GM12878 (cell line): ENCODE results near the gene NPLOC4. TPM values are rescaled to one million over a fixed set of nuclear protein-coding genes. Genes with fewer than 3 reads are reported as not detected.
"Not testable (repeated sequence)": the region's sequence is repeated elsewhere in the genome, so short reads cannot be mapped to it uniquely, and the experiment has no call there.

Experiments
- ATAC-seq: fragments of 200-7000 bp; cut with Tn5 transposase; 3 replicates; pipeline ENCODE4 v1.9.1; 2020; ENCODE audit warnings: mild to moderate bottlenecking, moderate library complexity
- BruUV-seq: library from RNA; stranded (reverse); fragments of 400-500 nt; replicated peaks from 2 replicates; lab custom pipeline; 2021; lab: Mats Ljungman, UMichigan
- CTCF ChIA-PET: fragments of 300-600 bp; sonication (Branson Sonifier 250); formaldehyde crosslinking; extraction: SDS; loops from one replicate; lab custom pipeline; 2021; ENCODE audit warnings: inconsistent platforms; lab: Yijun Ruan, JAX
- POLR2A ChIA-PET: fragments of 350-600 bp; formaldehyde crosslinking; extraction: SDS; loops from one replicate; lab custom pipeline; 2021; ENCODE audit warnings: inconsistent platforms; lab: Charles Lee
- RAD21 ChIA-PET: fragments of 300-600 bp; sonication (Branson Sonifier 250); formaldehyde crosslinking; loops from one replicate; lab custom pipeline; 2023; ENCODE audit warnings: antibody characterized with exemption; ENCODE audit not compliant: unreplicated experiment; lab: Charles Lee
- SMC1A ChIA-PET: fragments of 300-600 bp; sonication (Branson Sonifier 250); formaldehyde crosslinking; loops from one replicate; lab custom pipeline; 2023; ENCODE audit not compliant: unreplicated experiment, uncharacterized antibody; lab: Charles Lee
- DNase-seq: peaks from one replicate; pipeline ENCODE4 v3.0.0-alpha.2; 2011; ENCODE audit warnings: low read depth, low spot score
- FAIRE-seq: peaks from 3 replicates; lab custom pipeline; 2011; peaks lifted over from hg19 to GRCh38; lab: Jason Lieb, UNC
- H2AFZ ChIP-seq: 2 replicates; pipeline ENCODE4 v1.6.0; 2011; ENCODE audit warnings: low read depth, low read length, control low read depth; ENCODE audit not compliant: control insufficient read depth
- H3K27ac ChIP-seq: 2 replicates; pipeline ENCODE4 v1.5.1; 2011; ENCODE audit warnings: control low read depth; ENCODE audit not compliant: control insufficient read depth, insufficient read depth
- H3K27me3 ChIP-seq, 2 experiments: replicated peaks in 1 of 2; 2 replicates each; pipeline versions ENCODE4 v1.6.0 to v1.6.1; 2011; ENCODE audit warnings: low read length in 1 of 2; ENCODE audit not compliant: control insufficient read depth in 2 of 2, insufficient read depth in 2 of 2
- H3K36me3 ChIP-seq, 2 experiments: 2 replicates each; pipeline ENCODE4 v1.5.1; 2011; ENCODE audit warnings: low read length in 1 of 2; ENCODE audit not compliant: control insufficient read depth in 2 of 2, insufficient read depth in 2 of 2
- H3K4me1 ChIP-seq: 2 replicates; pipeline ENCODE4 v1.6.1; 2011; ENCODE audit warnings: mild to moderate bottlenecking, low read length, moderate library complexity, mixed read lengths; ENCODE audit not compliant: control insufficient read depth, insufficient read depth
- H3K4me2 ChIP-seq: 2 replicates; pipeline ENCODE4 v1.6.0; 2011; ENCODE audit warnings: control low read depth; ENCODE audit not compliant: control insufficient read depth, insufficient read depth
- H3K4me3 ChIP-seq: fragments of 200-600 bp; sonication (generic); 2 replicates; pipeline ENCODE4 v1.5.1; 2016
- H3K79me2 ChIP-seq: 2 replicates; pipeline ENCODE4 v1.6.0; 2011; ENCODE audit warnings: low read length; ENCODE audit not compliant: control insufficient read depth, insufficient read depth
- H3K9ac ChIP-seq: 2 replicates; pipeline ENCODE4 v1.8.0; 2011; ENCODE audit warnings: low read length, control low read depth, mixed read lengths; ENCODE audit not compliant: control insufficient read depth, insufficient read depth
- H3K9me3 ChIP-seq: replicated peaks from 3 replicates; pipeline ENCODE4 v1.5.1; 2011; ENCODE audit warnings: mild to moderate bottlenecking, low read length; ENCODE audit not compliant: control insufficient read depth, insufficient read depth
- H4K20me1 ChIP-seq: 2 replicates; pipeline ENCODE4 v1.6.0; 2011; ENCODE audit not compliant: control insufficient read depth, insufficient read depth
- E2F8 ChIP-seq: fragments of 450-650 bp; IDR thresholded peaks from 2 replicates; pipeline ENCODE4 v1.6.1; 2018; ENCODE audit warnings: mild to moderate bottlenecking, low read depth, moderate library complexity; ENCODE audit not compliant: partially characterized antibody
- FOXM1 ChIP-seq: IDR thresholded peaks from 2 replicates; pipeline ENCODE4 v1.6.1; 2012; ENCODE audit warnings: low read depth, mild to moderate bottlenecking, inconsistent platforms, low read length, moderate library complexity
- MYC ChIP-seq: IDR thresholded peaks from 2 replicates; pipeline ENCODE4 v1.6.1; 2011; ENCODE audit warnings: mild to moderate bottlenecking, low read length, moderate library complexity, inconsistent platforms; ENCODE audit not compliant: insufficient read depth, insufficient replicate concordance, insufficient read length, severe bottlenecking
- SRF ChIP-seq, 2 experiments: IDR thresholded peaks; 2 replicates each; pipeline ENCODE4 v1.6.1; 2011; ENCODE audit warnings: low read depth in 2 of 2, low read length in 2 of 2, mild to moderate bottlenecking in 1 of 2, moderate library complexity in 1 of 2
- TARDBP ChIP-seq: IDR thresholded peaks from 2 replicates; pipeline ENCODE4 v1.6.1; 2016; ENCODE audit warnings: borderline replicate concordance
- YY1 ChIP-seq: IDR thresholded peaks from 2 replicates; pipeline ENCODE4 v1.6.1; 2011; ENCODE audit warnings: low read depth, mild to moderate bottlenecking, low read length
- WGBS: methylation state at CpG from one replicate; pipeline ENCODE4 v1.1.6; 2016; ENCODE audit warnings: low lambda C conversion rate; ENCODE audit not compliant: insufficient replicate concordance, insufficient coverage; ENCODE audit errors: missing lambda C conversion rate; 5-methylcytosine and 5-hydroxymethylcytosine counted together
- in situ Hi-C: fragments of 300-500 bp; cut with MboI; formaldehyde crosslinking; loops from 9 replicates; pipeline ENCODE4 v1.14.3; 2018; ENCODE audit warnings: mixed read lengths
- intact Hi-C: fragments of 100-400 bp; cut with micrococcal nuclease; formaldehyde crosslinking; loops from one replicate; pipeline ENCODE4 v1.14.2; 2022; ENCODE audit not compliant: unreplicated experiment
- polyA plus RNA-seq, 11 experiments: library from polyadenylated mRNA; depleted of rRNA in 4 of 11; unstranded in 6 of 11; stranded (reverse) in 5 of 11; fragments of >200 nt; fragmentation: Nextera tagmentation in 4 of 11; fragmentation: Illumina TruSeq in 1 of 11; extraction: Ambion mirVana in 4 of 11; extraction: Trizol in 1 of 11; gene quantifications; 1 replicate in 1 of 11; 2 replicates in 10 of 11; pipeline versions ENCODE4 v1.2.1 to v1.2.3, GENCODE V29; 2011 to 2016; ENCODE audit warnings: inconsistent platforms in 2 of 11, missing spikeins in 2 of 11, low read depth in 1 of 11
- total RNA-seq, 4 experiments: library from RNA; depleted of rRNA in 3 of 4; stranded (reverse); fragments of >200 nt in 3 of 4; fragmentation: Illumina TruSeq in 1 of 4; extraction: Trizol in 1 of 4; gene quantifications; 2 replicates each; pipeline versions ENCODE4 v1.2.1 to v1.2.3, GENCODE V29; 2013 to 2021
- TF ChIP-seq, protein P1 (sequence below): fragments of 450-650 bp; IDR thresholded peaks from 2 replicates; pipeline ENCODE4 v1.6.1; 2017; ENCODE audit warnings: mild to moderate bottlenecking, low read depth, inconsistent platforms; ENCODE audit not compliant: poor library complexity, severe bottlenecking

NPLOC4 gene
- total and polyA plus RNA-seq, 10 of the 15 experiments (the other 5 are each of a cell fraction or from before 2014, with no cell fraction given), result 1.5 to 83.7 (median 45.8) TPM

DNA sequence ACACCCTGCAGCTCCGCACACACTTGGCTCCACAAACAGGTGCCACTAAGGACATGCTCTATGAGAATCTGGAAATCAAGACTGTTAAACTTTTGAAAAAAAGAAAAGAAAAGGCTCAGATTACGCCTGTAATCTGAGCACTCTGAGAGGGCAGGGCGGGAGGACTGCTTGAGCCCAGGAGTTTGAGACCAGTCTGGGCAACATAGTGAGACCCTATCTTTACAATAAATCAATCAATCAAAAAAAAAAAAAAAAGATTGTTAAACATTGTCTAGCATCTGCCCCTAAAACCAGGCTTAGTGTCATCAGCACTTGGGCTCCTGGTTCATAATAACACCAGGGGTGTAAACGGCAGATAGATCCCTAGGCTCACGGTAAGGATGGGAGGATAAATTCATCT, 47.3 kb downstream of the NPLOC4 start (continued):
- TF ChIP-seq E2F8 (no peak), MYC (no peak), SRF (IDR thresholded peaks at IDR 0.05; ENCODE audit: low read depth in 2 of 2, low read length in 2 of 2) (no peak), FOXM1 (no peak), YY1 (no peak)
- TF ChIP-seq, protein P1, sequence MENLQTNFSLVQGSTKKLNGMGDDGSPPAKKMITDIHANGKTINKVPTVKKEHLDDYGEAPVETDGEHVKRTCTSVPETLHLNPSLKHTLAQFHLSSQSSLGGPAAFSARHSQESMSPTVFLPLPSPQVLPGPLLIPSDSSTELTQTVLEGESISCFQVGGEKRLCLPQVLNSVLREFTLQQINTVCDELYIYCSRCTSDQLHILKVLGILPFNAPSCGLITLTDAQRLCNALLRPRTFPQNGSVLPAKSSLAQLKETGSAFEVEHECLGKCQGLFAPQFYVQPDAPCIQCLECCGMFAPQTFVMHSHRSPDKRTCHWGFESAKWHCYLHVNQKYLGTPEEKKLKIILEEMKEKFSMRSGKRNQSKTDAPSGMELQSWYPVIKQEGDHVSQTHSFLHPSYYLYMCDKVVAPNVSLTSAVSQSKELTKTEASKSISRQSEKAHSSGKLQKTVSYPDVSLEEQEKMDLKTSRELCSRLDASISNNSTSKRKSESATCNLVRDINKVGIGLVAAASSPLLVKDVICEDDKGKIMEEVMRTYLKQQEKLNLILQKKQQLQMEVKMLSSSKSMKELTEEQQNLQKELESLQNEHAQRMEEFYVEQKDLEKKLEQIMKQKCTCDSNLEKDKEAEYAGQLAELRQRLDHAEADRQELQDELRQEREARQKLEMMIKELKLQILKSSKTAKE, result no peak

- H3K9me3 ChIP-seq, result no peaks in the 10 kb centered on the region
- H4K20me1 ChIP-seq, result peaks cover 3% of the 10 kb centered on the region; the same call in 1 of the 2 replicates
- no peak overlapping the region for H3K9ac ChIP-seq
- H3K27me3 ChIP-seq, result no peaks in the 10 kb centered on the region
- ATAC-seq, result no peak
- RAD21 ChIA-PET, result no interaction called here
- CTCF ChIA-PET, result interaction anchor here (0.8 to 1.2 kb wide), 2 partner anchors 15 to 294 kb away, joined by 3 read pairs; no protein-coding TSS in a partner anchor
- in situ Hi-C loops, result no loop called here
- H3K4me3 ChIP-seq, result no peak overlapping the region
- WGBS, result 98% methylated on average over 4 of the region's 4 CpGs
- BruUV-seq, result no TSS peak
- intact Hi-C loops, result no loop called here
- POLR2A ChIA-PET, result no interaction called here
- no peaks in the 10 kb centered on the region for H3K79me2 ChIP-seq
- DNase-seq, result no peak
- H3K4me1 ChIP-seq, result no peaks in the 10 kb centered on the region
- H3K4me2 ChIP-seq, result no peak overlapping the region
- FAIRE-seq, result no peak
- SMC1A ChIA-PET, result no interaction called here
- H2AFZ ChIP-seq, result no peak overlapping the region
- TF ChIP-seq TARDBP, result no peak
- no peak for TF ChIP-seq E2F8
- H3K36me3 ChIP-seq, result peaks cover 32 to 38% of the 10 kb centered on the region in 2 experiments
- no peak overlapping the region for H3K27ac ChIP-seq
These were observed 50.8 kb downstream of the NPLOC4 start for GRCh38 chr17:81586096-81586495.

- in situ Hi-C loops, result not testable (repeated sequence)
These were observed 52.1 kb downstream of the NPLOC4 start for GRCh38 chr17:81584771-81585170.

More at GRCh38 chr17:81584771-81585170, 52.1 kb downstream of the NPLOC4 start:
- H3K9me3 ChIP-seq, H3K4me1 ChIP-seq, H3K27ac ChIP-seq, FAIRE-seq, H3K27me3 ChIP-seq, H3K4me2 ChIP-seq, H2AFZ ChIP-seq, H4K20me1 ChIP-seq, BruUV-seq, ATAC-seq, intact Hi-C loops, H3K9ac ChIP-seq, DNase-seq, H3K4me3 ChIP-seq, RAD21 ChIA-PET, H3K79me2 ChIP-seq, SMC1A ChIA-PET: not testable (repeated sequence)
- H3K36me3 ChIP-seq, result peaks cover 26 to 31% of the 10 kb centered on the region in 2 experiments
- POLR2A ChIA-PET, result interaction anchor here (0.7 kb wide), 1 partner anchor 1458 kb away, joined by 5 read pairs; no protein-coding TSS in a partner anchor
- WGBS, result 97% methylated on average over 11 of the region's 14 CpGs
- CTCF ChIA-PET, result interaction anchor here (1.2 kb wide), 1 partner anchor 16 kb away, joined by 3 read pairs; no protein-coding TSS in a partner anchor
